Stimulated activated CD8-positive, alpha-beta memory T cell treated with anti-CD3 and anti-CD28 coated beads, Interleukin-4, amount 100 ng/mL, for 48 hours (primary cell): ENCODE measurements around the gene TTC28.
"Not testable (repeated sequence)": the region's sequence is repeated elsewhere in the genome, so short reads cannot be mapped to it uniquely, and the experiment has no call there.

Experiments used
- DNase-seq: peaks from one replicate; pipeline ENCODE4 v3.0.0-alpha.2; 2020

The TTC28 gene

DNA sequence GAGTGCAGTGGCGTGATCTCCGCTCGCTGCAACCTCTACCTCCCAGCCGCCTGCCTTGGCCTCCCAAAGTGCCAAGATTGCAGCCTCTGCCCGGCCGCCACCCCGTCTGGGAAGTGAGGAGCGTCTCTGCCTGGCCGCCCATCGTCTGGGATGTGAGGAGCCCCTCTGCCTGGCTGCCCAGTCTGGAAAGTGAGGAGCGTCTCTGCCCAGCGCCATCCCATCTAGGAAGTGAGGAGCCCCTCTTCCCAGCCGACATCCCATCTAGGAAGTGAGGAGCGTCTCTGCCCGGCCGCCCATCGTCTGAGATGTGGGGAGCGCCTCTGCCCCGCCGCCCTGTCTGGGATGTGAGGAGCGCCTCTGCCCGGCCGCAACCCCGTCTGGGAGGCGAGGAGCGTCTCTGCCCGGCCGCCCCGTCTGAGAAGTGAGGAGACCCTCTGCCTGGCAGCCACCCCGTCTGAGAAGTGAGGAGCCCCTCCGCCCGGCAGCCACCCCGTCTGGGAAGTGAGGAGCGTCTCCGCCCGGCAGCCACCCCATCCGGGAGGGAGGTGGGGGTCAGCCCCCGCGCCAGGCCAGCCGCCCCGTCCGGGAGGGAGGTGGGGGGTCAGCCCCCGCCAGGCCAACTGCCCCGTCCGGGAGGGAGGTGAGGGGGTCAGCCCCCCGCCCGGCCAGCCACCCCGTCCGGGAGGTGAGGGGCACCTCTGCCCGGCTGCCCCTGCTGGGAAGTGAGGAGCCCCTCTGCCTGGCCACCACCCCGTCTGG, 126.4 kb downstream of the TTC28 start:
- DNase-seq: not testable (repeated sequence)

DNA sequence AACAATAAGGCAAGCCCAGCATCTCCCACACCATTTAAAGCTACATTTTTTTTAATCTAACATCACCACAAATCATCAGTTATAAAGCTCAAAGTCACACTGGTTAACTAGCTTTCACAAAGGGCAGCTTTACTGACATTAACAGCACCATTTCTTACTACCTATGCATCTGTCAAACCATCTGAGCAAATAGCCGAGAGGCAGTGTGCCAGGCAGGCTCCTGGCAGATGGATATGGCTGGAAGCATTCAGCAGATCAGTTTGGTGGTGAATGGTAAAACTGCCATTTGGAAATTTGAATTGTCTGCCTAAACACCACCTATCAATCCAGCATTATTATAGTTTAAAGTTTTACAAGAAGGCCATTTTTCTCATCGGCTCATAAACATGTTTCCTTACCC, 131.2 kb downstream of the TTC28 start:
- DNase-seq: no peak

DNA sequence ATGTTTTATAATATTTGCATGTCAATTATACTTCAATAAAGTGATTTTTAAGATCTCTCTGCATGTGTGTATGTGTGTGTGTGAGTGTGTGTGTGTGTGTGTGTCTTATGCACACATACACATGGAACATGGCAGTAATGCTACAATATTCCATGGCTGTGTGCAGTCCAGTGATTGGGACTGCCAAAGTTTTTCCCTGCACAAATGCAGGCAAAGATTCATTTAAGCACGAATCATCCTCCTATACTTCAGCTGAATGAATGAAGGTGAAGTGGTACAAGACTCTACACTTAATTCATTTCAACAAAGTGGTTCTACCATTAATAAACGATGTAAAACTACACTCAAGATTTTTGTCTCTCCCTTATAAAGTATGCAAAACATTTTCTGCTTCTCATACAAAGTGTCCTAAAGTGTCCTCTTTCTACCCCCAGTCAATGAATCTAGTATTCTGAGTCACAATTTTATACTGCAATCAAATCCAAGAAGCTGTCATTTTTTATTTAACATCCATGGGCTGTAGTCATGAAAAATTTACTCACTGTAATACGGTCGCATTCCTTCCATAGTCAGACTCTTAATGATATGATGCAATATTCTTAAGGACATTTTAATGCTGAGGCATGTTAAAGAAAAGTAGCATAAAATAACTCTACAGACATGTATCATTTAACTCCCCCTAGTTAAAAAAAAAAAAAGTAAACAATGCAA, 132.4 kb downstream of the TTC28 start:
- DNase-seq: no peak

DNA sequence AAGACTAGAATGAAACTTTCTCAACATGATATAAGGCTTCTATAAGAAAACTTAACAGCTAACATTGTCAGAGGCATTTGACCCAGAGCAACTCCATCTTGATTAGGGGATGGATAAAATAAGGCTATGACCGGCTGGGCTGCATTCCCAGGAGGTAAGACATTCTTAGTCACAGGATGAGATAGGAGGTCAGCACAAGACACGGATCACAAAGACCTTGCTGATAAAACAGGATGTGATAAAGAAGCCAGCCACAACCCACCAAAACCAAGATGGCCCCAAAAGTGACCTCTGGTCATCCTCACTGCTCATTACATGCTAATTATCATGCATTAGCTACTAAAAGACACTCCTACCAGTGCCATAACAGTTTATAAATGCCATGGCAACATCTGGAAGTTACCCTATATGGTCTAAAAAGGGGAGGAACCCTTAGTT, 135.2 kb downstream of the TTC28 start:
- no peak for DNase-seq

DNA sequence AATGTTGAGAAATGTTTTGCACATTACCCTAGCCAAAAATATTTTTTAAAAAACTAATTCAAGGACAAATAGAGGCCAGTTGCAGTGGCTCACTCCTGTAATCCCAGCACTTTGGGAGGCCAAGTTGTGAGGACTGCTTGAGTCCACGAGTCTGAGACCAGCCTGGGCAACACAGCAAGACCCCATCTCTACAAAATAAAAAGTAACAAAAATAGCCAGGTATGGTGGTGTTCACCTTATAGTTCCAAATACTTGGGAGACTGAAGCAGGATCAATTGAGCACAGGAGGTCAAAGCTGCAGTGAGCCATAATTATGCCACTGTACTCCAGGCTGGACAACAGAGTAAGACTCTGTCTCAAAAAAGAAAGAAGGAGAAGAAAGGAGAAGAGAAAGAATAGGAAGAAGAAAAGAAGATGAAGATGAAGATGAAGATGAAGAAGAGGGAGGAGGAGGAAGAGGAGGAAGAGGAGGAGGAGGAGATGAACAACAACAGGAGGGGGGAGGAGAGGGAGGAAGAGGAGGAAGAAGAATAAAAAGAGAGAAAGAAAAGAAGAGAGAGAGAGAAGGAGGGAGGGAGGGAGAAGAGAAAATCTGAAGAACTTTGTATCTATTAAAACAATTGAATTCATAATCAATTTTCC, 136.5 kb downstream of the TTC28 start:
- DNase-seq: no peak

DNA sequence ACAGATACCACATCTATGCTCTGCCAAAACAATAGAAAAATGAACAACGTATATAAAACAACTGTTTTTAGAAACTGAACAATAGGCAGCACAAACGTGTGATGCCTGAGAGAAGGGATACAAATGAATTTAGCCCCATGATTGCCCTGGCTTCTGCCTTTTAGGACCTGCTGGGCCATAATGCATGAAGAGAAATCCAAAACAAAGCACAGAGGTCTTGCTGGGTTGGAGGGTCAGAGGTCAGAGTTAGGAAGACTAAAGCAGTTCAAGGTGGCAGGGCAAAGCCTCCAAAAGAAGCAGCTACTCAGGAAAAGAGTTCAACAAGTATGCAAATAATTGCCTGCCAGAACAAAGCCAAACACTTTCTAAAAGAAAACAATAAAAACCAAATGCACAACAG, 138.5 kb downstream of the TTC28 start:
- no peak for DNase-seq

DNA sequence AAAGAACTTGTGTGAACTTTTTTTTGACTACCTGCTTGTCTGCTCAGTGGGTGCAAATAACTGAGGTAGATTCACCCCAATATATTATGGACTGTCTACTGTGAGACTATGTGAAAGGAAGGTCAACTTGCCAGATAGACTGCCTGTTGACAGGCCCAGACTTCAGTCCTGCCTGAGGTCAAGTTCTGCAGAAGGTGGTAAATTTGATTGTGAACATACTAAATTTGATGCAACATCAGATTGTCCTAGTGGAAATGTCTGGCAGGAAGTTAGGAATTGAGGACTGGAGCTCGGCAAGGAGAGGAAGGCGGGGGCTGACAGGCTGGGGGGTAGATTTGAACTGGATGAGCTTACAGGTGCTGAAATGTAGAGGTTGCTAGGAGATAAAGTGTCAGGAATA, 140.7 kb downstream of the TTC28 start:
- no peak for DNase-seq

DNA sequence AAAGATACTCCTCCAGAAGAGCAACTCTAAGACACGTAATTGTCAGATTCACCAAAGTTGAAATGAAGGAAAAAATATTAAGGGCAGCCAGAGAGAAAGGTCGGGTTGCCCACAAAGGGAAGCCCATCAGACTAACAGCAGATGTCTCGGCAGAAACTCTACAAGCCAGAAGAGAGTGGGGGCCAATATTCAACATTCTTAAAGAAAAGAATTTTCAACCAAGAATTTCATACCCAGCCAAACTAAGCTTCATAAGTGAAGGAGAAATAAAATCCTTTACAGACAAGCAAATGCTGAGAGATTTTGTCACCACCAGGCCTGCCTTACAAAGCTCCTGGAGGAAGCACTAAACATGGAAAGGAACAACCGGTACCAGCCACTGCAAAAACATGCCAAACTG, 149.1 kb downstream of the TTC28 start:
- DNase-seq: not testable (repeated sequence)

DNA sequence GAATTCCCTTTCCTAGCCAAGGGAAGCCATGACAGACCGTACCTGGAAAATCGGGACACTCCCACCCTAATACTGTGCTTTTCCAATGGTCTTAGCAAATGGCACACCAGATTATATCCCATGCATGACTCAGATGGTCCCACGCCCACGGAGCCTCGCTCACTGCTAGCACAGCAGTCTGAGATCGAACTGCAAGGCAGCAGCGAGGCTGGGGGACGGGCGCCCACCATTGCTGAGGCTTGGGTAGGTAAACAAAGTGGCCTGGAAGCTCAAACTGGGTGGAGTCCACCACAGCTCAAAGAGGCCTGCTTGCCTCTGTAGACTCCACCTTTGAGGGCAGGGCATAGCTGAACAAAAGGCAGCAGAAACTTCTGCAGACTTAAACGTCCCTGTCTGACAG, 150.5 kb downstream of the TTC28 start:
- not testable (repeated sequence) for DNase-seq

DNA sequence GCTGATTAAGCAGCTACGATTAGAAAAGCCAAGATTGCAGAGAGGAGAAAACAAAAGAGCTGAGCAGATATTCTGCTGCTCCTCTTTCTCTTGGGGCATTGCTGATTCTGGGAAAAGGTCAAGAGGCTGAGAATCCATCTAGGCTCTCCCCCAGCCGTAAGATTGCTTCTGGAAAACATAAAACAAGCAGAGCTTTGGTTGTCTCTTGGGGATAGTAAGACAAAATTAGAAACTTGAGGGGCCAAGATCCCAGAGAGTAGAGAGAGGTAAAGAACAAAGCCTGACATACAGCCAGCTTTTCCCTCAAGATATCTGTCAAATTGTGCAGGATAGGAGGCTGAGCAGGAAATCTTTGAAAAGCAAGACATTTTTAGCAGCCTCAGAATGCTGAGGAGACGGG, 158.2 kb downstream of the TTC28 start:
- no peak for DNase-seq

DNA sequence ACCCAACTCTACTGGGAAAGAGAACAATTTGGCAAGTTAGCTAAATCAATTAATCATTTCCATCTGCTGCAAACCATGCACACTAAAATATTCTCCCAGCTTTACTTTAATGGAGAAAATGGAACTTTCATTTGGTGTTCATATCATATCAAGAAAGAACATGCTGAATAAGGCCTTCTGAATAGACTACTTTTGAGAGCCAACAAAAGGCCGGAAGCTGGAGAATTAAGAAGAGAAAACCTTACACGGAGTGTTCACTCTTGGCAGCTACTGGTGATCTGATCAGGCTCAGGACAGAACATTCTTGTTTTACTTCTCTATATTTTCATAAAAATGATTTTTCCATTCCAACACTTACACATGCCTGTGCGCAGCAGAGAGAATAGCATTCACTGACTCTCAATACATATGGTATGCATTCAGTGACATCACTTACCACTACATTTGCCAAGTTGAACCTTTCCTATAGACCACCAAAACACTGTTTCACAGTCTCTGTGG, 165.3 kb downstream of the TTC28 start:
- no peak for DNase-seq

DNA sequence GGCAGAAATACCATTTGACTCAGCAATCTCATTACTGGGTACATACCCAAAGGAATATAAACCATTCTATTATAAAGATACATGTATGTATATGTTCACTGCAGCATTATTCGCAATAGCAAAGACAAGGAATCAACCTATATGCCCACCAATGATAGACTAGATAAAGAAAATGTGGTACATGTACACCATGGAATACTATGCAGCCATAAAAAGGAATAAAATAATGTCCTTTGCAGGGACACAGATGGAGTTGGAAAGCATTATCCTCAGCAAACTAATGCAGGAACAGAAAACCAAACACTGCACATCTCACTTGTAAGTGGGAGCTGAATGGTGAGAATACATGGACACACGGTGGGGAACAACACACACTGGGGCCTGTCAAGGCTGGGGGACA, 167.3 kb downstream of the TTC28 start:
- DNase-seq: not testable (repeated sequence)

DNA sequence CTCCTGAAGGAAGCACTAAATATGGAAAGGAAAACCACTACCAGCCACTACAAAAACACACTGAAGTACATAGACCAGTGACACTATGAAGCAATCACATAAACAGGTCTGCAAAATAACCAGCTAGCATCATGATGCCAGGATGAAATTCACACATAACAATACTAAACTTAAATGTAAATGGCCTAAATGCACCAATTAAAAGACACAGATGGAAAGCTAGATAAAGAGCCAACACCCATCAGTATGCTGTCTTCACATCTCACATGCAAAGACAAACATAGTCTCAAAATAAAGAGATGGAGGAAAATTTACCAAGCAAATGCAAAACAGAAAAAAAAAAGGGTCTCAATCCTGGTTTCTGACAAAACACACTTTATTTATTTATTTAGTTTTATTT, 171.7 kb downstream of the TTC28 start:
- no peak for DNase-seq

DNA sequence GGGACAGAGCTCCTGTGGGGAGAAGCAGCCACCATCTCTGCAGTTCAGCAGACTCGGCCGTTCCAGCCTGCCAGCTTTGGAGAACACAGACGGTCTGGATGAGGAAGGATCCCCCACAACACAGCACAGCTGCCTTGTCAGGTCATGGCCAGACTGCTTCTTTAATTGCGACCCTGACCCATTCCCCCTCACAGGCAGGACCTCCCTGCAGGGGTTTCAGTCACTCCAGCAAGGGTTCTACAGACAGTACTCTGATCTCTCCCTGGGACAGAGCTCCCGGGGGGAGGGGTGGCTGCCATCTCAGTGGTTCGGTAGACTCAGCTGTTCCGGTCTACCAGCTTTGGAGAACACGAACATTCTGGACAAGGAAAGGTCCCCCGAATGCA, 173.5 kb downstream of the TTC28 start:
- DNase-seq: no peak

DNA sequence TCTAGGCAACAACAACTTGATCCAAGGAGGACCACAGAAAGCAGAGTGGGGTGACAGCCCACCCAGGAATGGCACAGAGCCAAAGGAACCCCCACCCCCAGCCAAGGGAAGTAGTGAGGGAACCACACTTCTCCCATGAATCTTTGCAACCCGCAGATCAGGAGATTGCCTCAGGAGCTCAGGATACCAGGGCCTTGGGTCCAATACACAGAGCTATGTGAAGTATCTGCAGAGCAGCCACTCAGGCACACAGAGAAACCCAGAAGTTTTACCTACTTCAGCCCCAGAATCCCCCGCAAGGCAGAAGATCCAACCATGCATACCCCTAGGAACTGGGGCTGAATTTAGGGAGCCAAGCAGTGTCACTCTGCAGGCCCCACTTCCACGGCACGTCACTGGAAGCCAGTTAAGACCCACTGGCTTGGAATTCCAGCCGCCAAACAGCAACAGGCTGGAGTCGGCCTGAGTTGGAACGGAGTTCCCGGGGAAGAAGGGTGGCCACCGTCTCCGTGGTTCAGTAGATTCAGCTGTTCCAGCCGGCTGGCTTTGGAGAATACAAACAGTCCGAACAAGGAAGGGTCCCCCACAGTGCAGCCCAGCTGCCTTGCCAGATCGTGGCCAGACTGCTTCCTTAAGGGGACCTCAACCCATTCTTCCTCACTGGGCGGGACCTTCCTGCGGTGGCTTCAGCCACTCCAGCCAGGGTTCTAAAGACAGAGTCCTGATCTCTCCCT, 174.1 kb downstream of the TTC28 start:
- DNase-seq: no peak

DNA sequence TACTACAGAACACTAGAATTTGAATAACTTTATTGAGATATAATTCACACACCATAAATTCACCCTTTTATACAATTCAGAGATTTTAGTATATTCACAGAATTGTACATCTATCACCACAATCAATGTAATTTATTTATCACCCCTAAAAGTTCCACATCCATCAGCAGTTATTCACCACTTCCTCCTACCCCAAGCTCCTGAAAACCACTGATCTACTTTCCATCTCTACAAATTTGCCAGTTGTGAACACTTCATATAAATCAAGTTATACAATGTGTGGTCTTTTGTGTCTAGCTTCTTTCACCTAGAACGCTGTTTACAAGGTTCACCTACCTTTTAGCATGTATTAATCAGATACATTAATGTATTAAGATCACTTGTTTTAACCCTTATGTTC, 179.6 kb downstream of the TTC28 start:
- no peak for DNase-seq

DNA sequence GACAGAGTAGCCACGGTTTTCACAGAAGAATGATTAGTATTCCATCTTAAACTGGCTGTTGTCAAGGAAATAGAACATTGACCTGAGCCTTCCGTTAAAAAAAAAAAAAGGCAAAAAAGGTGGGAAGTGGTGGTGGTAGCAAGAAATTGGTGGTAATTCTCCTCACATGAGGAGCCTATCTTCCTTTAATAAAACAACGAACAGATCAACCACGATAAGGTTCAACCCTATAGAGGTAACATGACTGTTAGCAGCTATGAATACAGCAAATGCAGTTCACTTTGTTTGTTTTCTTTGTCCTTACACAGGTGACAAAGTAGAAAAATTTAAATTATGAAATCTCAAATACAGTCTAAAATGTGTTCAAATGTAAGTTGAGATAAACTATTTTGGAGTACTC, 181.6 kb downstream of the TTC28 start:
- no peak for DNase-seq

DNA sequence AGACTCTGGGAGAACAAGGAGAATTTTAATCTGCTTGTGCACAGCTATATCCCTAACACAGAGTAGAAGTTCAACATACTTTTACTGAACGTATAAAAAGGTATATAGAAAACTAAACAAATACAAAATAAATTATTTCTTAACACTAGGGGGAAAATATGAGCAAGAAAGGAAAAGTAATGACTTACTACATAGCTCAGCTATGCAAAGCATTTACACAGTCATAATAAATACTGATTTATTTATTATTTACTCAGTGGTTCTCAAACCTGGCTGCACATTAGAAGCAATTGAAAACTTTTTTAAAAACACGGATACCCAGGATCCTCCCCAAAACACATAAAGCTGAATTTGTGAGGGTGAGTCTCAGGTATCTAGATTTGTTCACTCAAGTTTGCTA, 182.5 kb downstream of the TTC28 start:
- DNase-seq: no peak

DNA sequence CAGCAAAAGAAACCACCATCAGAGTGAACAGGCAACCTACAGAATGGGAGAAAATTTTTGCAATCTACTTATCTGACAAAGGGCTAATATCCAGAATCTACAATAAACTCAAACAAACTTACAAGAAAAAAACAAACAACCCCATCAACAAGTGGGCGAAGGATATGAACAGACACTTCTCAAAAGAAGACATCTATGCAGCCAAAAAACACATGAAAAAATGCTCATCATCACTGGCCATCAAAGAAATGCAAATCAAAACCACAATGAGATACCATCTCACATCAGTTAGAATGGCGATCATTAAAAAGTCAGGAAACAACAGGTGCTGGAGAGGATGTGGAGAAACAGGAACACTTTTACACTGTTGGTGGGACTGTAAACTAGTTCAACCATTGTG, 188.4 kb downstream of the TTC28 start:
- not testable (repeated sequence) for DNase-seq

DNA sequence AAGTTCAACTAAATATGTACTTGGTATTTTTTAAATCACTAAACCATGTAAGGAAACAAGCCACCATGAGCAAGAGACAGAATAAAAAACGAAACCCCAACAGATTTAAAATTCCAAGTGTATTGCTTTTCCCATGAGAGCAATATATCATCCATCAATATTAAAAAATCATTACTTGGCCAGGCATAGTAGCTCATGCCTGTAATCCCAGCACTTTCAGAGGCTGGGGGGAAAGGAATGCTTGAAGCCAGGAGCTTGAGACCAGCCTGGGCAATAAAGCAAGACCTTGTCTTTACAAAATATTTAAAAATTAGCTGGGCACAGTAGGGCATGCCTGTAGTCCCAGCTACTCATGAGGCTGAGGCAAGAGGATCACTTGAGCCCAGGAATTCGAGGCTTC, 190.8 kb downstream of the TTC28 start:
- DNase-seq: no peak

DNA sequence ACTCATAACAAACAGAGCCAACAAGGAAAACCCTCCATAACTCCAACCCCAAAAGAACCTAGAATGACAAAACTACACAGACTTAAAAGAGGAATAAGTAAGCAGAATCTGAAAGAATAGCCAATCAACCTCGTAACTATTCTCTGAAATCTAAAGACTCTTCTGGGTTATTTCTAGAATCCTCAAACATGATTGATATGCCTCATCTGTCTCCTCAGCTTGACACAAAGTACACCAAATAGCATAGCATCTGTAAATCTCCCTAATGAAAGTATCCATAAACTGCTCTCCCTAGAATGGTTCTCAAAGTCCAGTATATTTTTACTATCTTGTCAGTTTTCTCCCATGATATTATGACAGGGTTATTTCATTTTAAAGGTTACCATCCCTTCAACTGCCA, 195.0 kb downstream of the TTC28 start:
- DNase-seq: no peak

DNA sequence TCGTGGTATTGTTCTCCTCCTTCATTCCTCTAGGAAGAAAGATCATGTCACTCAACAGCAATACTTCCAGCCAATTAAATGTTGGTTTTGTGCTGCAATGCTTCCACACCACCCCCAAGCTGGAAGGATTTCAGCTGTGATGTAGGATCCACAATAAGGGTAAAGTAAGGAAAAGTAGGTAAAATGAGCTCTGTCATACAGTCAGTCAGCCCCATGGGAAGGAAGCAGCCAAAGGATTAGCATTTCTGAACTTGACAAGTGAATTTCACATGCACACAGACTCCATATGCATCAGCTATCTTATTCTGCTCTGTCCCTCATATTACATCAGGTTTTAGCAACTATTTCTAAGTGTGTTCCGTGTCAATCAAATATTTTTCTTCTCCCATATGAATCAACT, 197.9 kb downstream of the TTC28 start:
- no peak for DNase-seq

DNA sequence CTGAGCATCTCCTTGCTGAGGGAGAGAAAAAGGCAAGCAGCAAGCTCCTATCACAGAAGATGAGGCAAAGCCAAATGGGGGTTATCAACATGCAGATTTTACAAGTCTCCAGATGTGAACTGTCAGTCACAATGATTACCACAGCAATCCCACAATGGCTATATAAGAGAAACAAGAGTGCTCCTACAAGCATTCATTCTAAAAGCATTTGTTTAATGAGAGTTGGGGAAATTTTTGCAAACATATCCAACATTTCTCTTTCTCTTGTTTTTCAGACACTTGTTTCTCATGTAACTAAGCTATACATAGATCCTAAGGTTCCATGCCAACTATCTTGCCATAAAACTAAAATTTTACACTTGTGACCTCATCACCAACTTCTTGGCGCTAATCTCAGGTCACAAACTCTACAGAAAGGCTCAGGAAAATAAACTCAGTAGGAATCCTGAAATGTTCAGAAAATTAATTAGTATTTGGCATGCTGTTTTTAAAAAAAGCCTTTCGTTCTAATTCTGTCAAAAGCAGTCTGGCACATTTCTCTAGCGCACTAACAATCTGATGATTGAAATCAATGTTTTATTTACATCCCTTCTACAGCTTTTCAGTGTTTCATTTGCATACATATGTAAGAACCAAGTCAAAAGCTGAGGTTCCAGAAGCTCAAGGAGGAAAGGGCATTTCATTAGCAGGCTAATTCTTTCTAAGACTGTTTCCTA, 199.5 kb downstream of the TTC28 start:
- DNase-seq: no peak
